ENCODE data around the gene KATNAL2. TPM values are rescaled to one million over a fixed set of nuclear protein-coding genes. Genes with fewer than 3 reads are reported as not detected.

Gene KATNAL2
- total RNA-seq (2021) = 20.1 and 21.7 TPM in 2 replicates
- long read RNA-seq, transcript KATNAL2-202 (16 exons, 1,635 nt) = major isoform, 12 of 90 reads
- long read RNA-seq, partial matches to known transcripts = 40 of 90 reads
- long read RNA-seq, other reads (novel, unspliced or antisense) = 36 of 90 reads

- H3K23me2 ChIP-seq (ENCODE audit: insufficient read length, low read depth, low read length, poor library complexity, severe bottlenecking) = peaks cover 11% of the 10 kb centered on the region
- H4K20me1 ChIP-seq (ENCODE audit: control insufficient read depth, insufficient read depth, insufficient read length) = no peaks in the 10 kb centered on the region
- peaks cover 17% of the 10 kb centered on the region; the same call in 1 of the 2 replicates for H3K79me2 ChIP-seq (ENCODE audit: insufficient read depth, low read length)
- no peak within 1 kb of the TSS for H2BK5ac ChIP-seq (ENCODE audit: insufficient read length, low read length)
- H4K91ac ChIP-seq (ENCODE audit: insufficient read length, low read depth, low read length) = no peak within 1 kb of the TSS
- H3K23ac ChIP-seq (ENCODE audit: insufficient read length, low read depth, low read length) = no peak within 1 kb of the TSS
- no peak within 1 kb of the TSS for H2BK20ac ChIP-seq (ENCODE audit: low read depth, low read length, poor library complexity, severe bottlenecking)
- DNase-seq = peak; percentile 81
- no peak for TF ChIP-seq CTCF (conservative IDR thresholded peaks at IDR 0.05)
- H3K27me3 Mint-ChIP-seq (ENCODE audit: low read depth) = no peaks in the 10 kb centered on the region
- H3K27ac Mint-ChIP-seq = peak within 1 kb of the TSS; percentile 98 to 99 (median 98)
- no peaks in the 10 kb centered on the region for H3K27me3 ChIP-seq (ENCODE audit: insufficient read depth, low read length)
- no peak within 1 kb of the TSS for H3T11ph ChIP-seq (ENCODE audit: low read length)
- H3K9me3 Mint-ChIP-seq = no peaks in the 10 kb centered on the region
- peak within 1 kb of the TSS; percentile 80 for H2BK120ac ChIP-seq (ENCODE audit: low read depth, low read length, poor library complexity, severe bottlenecking)
- peaks cover 3% of the 10 kb centered on the region for H3K79me1 ChIP-seq (ENCODE audit: insufficient read depth, low read depth, low read length, poor library complexity, severe bottlenecking)
- H3K4me3 Mint-ChIP-seq = peak within 1 kb of the TSS; percentile 88 to 90
- H3K56ac ChIP-seq (ENCODE audit: insufficient read length, low read depth, low read length) = no peak within 1 kb of the TSS
- no peaks in the 10 kb centered on the region for H3K9me3 ChIP-seq (ENCODE audit: control insufficient read depth, low read depth, low read length)
- H4K8ac ChIP-seq (replicated peaks; ENCODE audit: insufficient read length, low read depth, low read length) = no peak within 1 kb of the TSS
- no peak within 1 kb of the TSS for H2BK15ac ChIP-seq (ENCODE audit: low read depth, low read length)
- peak within 1 kb of the TSS; percentile 80 for H3K4me2 ChIP-seq (ENCODE audit: insufficient read depth, insufficient read length, low read length)
- no peak within 1 kb of the TSS; the same call in 1 of the 2 replicates for H3K4ac ChIP-seq (ENCODE audit: low read depth, low read length)
- peak within 1 kb of the TSS; percentile 64 for H3K27ac ChIP-seq (ENCODE audit: insufficient read length, low read depth, low read length)
- WGBS (ENCODE audit: extremely low coverage, insufficient read length, low lambda C conversion rate) = no CpG with 5 or more reads among the region's 107 CpGs
- 0 out of 7 replicates have a peak, but pooled peaks cover 0 to 2% (median 0%) of the 10 kb centered on the region in 3 experiments for H3K36me3 Mint-ChIP-seq (ENCODE audit: insufficient read depth in 1 of 3, low read depth in 3 of 3)
- peak within 1 kb of the TSS; percentile 73 for H3K9ac ChIP-seq (ENCODE audit: extremely low read depth, insufficient read length, low read length)
- no peak within 1 kb of the TSS for H2BK12ac ChIP-seq (ENCODE audit: insufficient read length, low read depth, low read length)
- H3K14ac ChIP-seq (ENCODE audit: insufficient read depth, low read length) = peak within 1 kb of the TSS; percentile 66
- H3K4me1 ChIP-seq (ENCODE audit: insufficient read depth, low read length) = peaks cover 4% of the 10 kb centered on the region
- H4K5ac ChIP-seq (ENCODE audit: insufficient read length, low read depth, low read length) = no peak within 1 kb of the TSS
- peak within 1 kb of the TSS; percentile 55 for H3K18ac ChIP-seq (ENCODE audit: insufficient read length, low read depth, low read length)
- peaks cover 51 to 53% of the 10 kb centered on the region in 2 experiments for H3K4me1 Mint-ChIP-seq
- H2AK5ac ChIP-seq (ENCODE audit: insufficient read length, low read length) = no peak within 1 kb of the TSS
- no peak within 1 kb of the TSS for H2AFZ ChIP-seq (ENCODE audit: low read length)
These were observed at the start of gene KATNAL2, which contains the start of gene PIAS2 for GRCh38 chr18:46917108-46917802. Gene KATNAL2 (plus strand): TSS chr18:46917602. CDS start chr18:46946873, 29,271 bp downstream. Gene PIAS2 (minus strand): TSS chr18:46917507. CDS start chr18:46917345, 162 bp downstream.
